NAMALWA (cell line): ENCODE results near the gene EDN2.

Experiments used
- DNase-seq: peaks from one replicate; pipeline ENCODE4 v3.0.0-alpha.2; 2015; ENCODE audit warnings: low spot score

Gene EDN2

DNA sequence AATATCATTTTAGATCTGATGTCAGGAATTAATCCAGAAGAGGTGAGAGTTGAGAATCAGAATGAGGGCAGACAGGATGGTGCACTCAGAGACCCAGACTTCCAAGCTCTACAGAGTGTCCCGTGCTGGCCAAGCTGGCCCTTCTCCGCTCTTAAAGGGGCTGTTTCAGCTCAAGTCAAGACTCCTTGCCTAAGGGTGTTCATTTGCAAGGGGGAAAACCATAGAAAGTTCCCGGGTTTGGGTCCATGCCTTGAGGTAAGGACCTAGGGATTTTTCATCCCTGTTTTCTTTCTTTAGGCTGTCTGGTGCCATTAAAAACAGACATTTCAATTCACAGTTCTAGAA lies 47.5 kb downstream of the EDN2 start:
- no peak for DNase-seq

DNA sequence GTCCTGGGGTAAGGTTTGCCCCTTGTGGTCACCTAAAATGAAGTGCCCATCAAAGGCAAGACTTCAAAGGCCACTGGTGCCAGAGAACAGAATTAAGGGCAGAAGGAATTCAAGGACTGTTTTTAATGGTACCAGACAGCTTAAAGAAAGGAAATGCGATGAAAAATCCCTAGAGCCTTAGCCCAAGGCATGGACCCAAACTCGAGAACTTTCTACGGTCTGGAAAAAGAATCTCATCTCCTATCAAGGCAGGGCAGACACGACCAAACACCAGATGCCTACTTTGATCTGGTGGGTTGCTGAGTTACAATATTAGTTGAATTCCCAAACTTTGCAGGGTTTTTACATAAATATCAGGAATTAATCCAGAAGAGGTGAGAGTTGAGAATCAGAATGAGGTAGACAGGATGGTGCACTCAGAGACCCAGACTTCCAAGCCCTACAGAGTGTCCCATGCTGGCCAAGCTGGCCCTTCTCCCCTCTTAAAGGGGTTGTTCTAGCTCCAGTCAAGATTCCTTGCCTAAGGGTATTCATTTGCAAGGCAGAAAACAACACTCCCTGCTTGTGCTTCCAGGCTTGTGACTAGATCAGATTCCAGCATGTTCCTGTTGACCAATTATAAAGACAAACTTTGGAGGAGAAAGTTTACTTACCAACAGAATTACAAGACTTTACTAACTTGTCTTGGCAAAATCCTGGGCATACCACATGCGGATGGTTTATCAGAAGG lies 48.0 kb downstream of the EDN2 start:
- no peak for DNase-seq

DNA sequence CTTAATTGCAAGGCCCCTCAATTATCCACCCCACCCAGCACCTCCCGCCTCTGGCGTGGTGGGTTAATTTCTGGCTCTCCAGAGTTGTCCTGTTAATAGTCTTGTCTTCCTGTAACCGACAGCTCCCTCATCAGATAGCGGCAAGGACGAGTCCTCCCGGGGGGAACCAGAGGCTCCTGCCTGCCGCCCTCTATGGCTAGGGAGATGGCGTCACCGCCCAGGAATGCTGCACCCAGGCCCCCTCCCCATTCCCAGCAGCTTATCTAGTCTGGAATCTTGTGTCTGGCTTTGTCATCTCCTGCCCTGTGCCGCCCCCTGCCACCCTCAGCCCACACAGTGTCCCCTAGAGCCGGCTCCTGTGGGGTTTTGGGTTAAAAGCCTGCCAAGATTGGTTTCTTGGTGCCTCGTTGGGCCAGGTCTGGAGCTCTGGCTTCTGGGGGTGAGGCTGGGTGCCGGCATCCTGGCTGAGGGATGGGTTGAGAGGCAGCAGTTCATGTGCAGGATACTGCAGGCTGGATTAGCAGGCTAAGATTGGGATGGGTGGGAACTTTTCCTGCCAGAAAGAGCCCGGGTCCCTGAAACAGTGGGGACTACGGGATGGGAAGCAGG lies 48.8 kb downstream of the EDN2 start:
- no peak for DNase-seq

DNA sequence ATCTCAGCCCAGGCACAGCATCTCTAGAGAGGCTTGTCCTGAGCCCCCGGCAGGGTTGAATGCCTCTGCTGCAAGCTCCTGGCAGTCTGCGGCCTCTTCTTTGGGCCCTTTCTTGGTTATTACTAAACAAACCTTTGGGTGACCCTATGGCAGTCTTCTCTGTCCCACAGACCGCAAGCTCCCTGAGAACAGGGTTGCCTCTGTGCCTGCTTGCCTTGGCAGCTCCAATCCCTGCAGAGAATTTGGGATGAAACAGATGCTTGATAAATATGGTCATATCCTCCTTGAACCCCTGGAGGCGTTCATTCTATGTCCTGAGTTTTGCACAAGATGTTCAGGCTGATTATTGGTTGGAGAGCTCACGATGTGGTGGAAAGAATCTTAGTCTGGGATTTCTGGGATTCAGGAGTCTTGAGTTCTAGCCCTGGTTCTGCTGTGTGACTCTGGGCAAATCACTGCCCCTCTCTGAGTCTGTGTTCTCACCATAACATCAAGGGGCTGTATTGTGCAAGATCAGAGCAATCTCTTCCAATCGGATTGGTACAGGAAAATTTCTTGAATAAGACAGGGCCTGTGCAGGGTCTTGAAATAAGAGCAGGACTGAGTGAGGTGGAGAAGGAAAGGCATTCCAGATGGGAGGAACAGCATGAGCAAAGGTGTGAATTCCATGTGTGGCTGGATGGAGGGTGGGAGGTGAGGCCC lies 49.6 kb downstream of the EDN2 start:
- no peak for DNase-seq

DNA sequence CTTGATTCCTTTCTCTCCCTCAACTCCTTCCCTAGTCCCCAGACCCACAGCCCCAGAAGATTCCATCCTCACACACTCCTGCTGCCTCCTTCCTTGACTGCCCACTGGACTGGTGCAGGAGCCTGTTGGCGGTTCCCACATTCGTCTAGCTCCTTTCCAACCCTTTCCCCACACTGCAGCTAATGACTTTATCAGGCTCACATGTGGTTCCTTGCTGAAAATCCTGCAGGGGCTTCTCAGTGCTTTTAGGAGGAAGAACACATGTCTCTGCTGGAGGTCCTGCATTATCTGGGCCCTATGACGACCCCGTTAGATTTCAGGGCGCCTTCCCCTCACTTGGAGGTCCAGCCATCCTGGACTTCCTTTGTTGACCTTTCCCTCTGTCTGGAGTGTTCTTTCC lies 50.2 kb downstream of the EDN2 start:
- DNase-seq = no peak

DNA sequence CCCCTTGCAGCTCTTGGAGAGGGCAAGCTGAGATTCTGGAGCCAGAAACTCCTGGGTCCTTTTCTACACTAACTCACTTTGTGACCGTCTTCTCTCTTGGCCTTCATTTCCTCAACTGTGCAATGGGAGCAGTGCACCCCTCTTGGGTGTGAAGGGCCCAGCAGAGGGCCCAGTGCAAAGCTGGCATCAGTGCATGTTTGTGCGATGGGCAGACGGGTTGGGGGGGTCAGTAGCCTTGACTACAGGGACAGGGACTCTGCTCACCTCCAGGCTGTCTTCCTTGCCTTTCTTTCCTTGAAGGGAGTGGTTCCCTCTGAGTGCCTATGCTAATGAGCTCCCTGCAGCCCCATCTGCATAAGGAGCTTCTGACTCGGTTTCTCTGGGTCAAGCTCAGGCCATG lies 51.0 kb downstream of the EDN2 start:
- DNase-seq = no peak

DNA sequence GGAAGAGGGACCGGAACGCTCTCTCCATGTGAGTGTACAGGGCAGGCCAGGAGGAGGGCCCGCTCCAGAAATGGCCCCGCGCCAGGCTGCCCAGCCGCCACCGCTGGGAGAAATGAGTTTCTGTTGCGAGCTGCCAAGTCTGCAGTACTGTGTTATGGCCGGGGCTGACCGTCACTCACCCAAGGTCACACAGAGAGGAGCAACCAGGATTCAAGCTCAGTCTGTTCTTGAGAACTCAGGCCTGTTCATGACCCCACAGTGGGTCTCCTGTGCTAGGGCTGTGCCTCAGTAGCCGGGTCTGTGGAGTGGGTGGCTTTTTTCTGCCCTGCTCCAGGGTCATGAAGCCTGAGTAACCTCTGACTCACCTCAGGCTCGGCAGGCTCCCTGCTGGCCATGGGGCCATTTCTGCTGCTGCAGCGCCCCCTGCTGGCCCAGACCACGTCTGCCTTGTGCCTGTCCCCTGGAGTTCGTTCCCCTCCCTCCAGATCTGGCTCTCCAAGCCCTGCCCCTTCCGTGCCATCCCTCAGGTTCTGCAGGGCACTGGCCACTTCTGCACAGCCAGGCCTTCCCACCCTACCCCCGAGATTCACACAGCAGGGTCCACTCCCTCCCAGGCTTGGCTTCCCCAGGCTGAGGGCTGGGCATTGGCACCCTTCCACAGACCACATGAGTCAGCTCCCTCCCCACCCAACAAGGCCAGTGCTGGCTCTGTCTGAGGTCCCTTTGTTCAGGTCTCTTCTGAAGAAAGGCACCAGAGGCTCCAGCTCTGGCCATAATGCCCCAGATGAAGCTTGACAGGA lies 51.8 kb downstream of the EDN2 start:
- peak; percentile 75 for DNase-seq

DNA sequence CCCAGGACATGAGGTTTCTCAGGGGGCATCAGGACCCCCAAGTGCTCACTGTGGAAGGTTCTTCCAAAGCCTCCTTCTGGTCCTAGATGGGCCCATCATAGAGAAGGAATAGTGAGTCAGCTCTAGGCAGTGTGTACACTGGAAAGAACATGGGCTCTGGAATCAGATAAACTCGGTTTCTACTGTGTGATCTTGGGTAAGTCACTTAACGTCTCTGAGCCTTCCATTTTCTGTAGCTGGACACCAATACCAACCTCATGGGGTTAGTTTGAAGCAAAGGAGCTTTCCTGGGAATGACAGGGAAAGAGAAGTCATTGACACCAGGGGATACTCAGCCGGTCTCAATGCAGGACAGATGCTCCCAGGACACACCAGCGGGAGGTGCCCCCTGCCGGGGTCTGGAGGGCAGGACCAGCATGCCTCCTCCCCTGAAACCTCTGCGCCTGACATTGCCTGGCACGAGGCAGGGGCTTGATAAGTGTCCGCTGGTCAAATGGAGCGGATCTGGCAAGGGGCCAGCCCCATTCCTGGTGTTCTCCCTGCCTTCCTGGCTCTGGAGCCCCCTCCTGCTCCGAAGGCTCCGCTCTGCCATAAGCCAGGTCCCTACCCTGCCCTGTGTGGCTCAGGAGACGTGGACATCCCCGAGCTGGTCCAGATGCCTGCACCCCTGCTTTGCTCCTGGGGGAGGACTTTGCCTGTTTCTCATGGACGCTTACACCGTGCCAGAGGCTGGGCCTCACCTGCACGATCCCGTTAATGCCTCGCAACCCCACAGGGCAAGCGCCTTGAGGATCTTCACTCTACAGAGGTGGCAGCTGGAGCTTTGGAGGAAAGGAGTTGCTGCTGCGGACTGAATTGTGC lies 52.8 kb downstream of the EDN2 start:
- no peak for DNase-seq

DNA sequence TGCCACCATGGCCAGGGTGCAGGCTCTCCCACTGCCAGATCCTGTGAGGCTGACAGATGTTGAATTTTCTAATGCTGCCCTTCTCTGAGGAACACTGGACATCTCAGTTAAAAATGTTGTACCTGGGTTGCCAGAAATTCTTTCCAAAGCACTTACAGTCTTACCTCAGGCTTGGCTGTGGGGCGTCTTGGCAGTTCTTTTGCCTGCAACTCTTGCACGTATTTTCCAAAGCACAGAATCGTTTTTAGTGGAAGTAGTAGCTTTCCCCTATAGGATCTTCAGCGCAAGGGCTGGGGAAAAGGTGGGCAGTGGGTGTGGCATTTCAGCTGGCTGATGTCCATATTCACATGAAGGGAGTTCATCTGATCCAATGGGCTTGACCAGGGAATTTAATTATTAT lies 53.9 kb downstream of the EDN2 start:
- DNase-seq = no peak

DNA sequence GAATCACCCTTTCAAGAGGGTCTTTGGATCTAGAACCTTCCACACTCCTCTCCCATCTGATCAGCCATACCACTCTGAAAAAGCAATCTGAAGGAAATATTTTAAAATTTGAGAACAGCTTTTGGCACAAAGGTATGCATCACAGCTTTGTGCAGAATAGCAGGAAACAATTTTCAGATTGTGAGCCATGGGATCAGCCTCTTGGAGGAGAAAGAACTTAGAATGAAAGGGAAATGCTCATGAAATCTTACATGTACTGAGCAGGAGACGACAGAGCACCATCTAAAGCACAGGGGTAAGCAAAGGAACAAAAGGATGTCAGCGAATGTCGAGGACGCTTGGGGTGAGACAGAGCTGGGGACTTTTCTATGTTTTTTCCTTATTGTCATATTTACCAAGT lies 54.4 kb downstream of the EDN2 start:
- DNase-seq = no peak

DNA sequence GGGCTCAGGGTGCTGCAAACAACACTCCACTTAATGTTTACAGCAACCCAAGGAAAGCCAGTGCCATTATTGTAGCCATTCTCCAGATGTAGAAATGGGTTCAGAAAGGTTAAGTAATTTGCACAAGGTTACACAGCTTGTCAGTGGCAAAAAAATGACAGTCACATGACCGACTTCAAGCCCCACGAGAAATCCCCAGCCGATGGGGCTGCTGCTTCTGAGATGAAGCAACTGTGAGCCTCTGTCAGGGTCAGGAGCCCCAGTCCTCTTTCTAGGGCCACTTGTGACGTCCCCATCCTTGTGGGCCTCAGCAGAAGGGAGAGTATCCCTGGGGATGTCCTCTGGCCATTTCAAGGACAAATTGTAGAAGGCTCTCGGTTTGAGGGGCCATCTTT lies 54.8 kb downstream of the EDN2 start:
- no peak for DNase-seq
